Stimulated activated effector memory CD8-positive, alpha-beta T cell treated with anti-CD3 and anti-CD28 coated beads, Interleukin-12 subunit alpha, Interleukin-12 subunit beta, amount 100 ng/mL, for 72 hours (primary cell): ENCODE measurements around the gene DGKB.

ENCODE experiments used
- ATAC-seq: fragments of 150-1000 bp; cut with Tn5 transposase; 2 replicates; pipeline ENCODE4 v1.10.0; 2021
- DNase-seq, 2 donors: peaks; one replicate each; pipeline ENCODE4 v3.0.0; 2021 to 2022; ENCODE audit warnings: low spot score in 2 of 2
- H3K27ac Mint-ChIP-seq: one replicate; pipeline ENCODE4 v1.8.0; 2022; ENCODE audit warnings: mild to moderate bottlenecking, mixed read lengths
- H3K36me3 Mint-ChIP-seq: one replicate; pipeline ENCODE4 v1.8.0; 2022; ENCODE audit warnings: mild to moderate bottlenecking, mixed read lengths
- H3K4me1 Mint-ChIP-seq: one replicate; pipeline ENCODE4 v1.8.0; 2022; ENCODE audit warnings: mixed read lengths
- H3K4me3 Mint-ChIP-seq: one replicate; pipeline ENCODE4 v1.8.0; 2022; ENCODE audit warnings: mild to moderate bottlenecking, mixed read lengths
- H3K9me3 Mint-ChIP-seq: one replicate; pipeline ENCODE4 v1.8.0; 2022; ENCODE audit warnings: mixed read lengths

Gene DGKB

DNA sequence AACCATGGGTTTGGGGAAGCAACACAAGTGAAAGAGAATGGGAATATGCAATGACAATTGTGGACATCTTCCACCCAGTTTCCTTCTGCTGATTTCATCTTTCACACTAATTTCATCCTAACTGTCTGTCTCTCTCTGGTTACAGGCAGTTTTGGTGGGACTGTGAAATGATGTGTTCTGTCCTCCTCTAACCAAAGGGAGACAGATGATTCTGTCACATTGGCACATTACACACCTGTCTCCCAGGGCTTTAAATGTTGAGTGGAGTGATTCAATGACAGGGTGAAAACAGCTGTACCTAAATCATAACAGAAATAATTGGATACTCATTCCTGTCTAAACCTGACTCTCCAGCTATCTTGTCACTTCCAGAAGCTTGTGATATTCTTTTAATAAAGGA is 60.0 kb downstream of the DGKB start:
- DNase-seq (no peak), ATAC-seq (no peak)
- H3K9me3 Mint-ChIP-seq, result peaks cover 8% of the 10 kb centered on the region
- no peaks in the 10 kb centered on the region for H3K4me1 Mint-ChIP-seq
- H3K36me3 Mint-ChIP-seq, result no peaks in the 10 kb centered on the region
- no peak overlapping the region for H3K4me3 Mint-ChIP-seq
- H3K27ac Mint-ChIP-seq, result no peak overlapping the region

DNA sequence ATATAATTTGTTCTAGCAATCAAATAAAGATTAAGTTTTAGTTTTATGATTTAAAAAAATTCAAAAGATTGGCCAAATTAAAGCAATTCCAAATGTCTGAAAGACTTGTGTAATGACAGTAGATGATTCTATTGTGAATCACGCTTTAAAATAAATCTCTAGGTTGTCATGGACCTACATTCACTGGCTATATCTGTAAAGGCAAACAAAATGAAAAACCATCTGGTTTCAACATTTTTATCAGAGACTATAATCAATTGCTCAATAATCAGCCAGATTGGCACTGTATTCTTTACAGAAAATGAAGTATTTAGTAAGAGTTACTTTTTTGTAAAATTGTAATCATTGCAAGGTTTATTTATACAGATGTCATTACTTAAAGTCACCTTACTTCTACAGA is 60.7 kb downstream of the DGKB start:
- Mint-ChIP-seq H3K4me1 (no peaks in the 10 kb centered on the region), H3K9me3 (peaks cover 8% of the 10 kb centered on the region), H3K27ac (no peak overlapping the region), H3K4me3 (no peak overlapping the region), H3K36me3 (no peaks in the 10 kb centered on the region)
- DNase-seq (no peak), ATAC-seq (no peak)

DNA sequence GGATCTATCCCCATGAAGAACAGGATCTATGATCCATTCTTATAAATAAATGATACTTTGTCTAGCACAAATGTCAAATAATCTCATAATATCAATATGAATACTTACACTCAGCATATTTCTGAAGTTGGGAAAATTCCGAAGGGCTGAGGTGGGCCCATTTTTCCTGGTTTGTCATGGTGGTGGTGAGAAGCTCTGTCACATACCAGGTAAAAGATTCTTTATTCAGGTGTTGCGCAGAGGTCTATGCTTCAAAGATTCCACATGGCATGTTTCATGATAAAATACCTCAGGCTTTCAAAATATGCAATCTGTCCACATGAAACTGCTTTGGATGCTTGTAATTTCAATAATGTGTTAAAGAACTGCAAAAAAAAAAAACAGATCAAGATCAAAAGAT is 61.5 kb downstream of the DGKB start:
- Mint-ChIP-seq H3K27ac (no peak overlapping the region), H3K9me3 (peaks cover 8% of the 10 kb centered on the region)

DNA sequence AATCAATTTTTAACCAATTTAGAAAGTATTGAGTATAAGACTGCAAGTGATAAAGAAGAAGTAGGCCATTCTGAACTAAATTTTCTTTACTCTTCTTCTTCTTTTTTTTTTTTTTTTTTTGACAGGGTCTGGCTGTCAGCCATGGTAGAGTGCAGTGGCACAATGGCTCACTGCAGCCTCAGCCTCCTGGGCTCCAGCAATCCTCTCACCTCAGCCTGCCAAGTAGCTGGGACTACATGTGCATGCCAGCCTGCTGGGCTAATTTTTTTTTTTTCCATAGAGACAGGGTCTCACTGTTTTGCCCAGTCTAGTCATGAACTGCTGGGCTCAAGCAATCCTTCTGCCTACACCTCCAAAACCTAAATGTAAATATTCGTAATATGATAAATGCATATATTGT is 63.2 kb downstream of the DGKB start:
- peaks cover 6% of the 10 kb centered on the region for H3K9me3 Mint-ChIP-seq
- H3K27ac Mint-ChIP-seq, result no peak overlapping the region
- DNase-seq (no peak), ATAC-seq (no peak)
- H3K36me3 Mint-ChIP-seq, result no peaks in the 10 kb centered on the region
- H3K4me1 Mint-ChIP-seq, result no peaks in the 10 kb centered on the region
- H3K4me3 Mint-ChIP-seq, result no peak overlapping the region

More for the DNA sequence above, 61.5 kb downstream of the DGKB start:
- ATAC-seq, result no peak
- no peak overlapping the region for H3K4me3 Mint-ChIP-seq
- DNase-seq, result no peak
- H3K4me1 Mint-ChIP-seq, result no peaks in the 10 kb centered on the region
- no peaks in the 10 kb centered on the region for H3K36me3 Mint-ChIP-seq

DNA sequence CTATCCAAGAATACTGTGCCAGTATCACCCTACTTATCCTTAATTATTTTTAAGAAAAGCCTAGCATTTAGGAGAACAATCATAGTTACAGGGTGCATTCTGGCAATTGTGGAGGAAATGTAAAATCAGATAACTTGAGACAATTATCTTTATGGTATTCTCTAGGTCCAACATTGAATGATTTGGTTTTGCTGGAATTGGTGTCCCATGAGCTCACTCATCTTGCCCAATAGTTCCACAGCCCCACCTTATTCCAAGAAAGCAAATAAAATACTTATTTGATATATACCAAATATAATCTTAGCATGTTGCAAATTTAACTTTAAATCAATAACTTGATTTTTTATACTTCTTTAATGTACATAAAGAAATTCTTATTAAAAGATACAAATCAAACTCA is 65.3 kb downstream of the DGKB start:
- Mint-ChIP-seq H3K4me3 (no peak overlapping the region), H3K9me3 (peaks cover 6% of the 10 kb centered on the region), H3K36me3 (no peaks in the 10 kb centered on the region), H3K27ac (no peak overlapping the region), H3K4me1 (no peaks in the 10 kb centered on the region)
- ATAC-seq (no peak), DNase-seq (no peak)

DNA sequence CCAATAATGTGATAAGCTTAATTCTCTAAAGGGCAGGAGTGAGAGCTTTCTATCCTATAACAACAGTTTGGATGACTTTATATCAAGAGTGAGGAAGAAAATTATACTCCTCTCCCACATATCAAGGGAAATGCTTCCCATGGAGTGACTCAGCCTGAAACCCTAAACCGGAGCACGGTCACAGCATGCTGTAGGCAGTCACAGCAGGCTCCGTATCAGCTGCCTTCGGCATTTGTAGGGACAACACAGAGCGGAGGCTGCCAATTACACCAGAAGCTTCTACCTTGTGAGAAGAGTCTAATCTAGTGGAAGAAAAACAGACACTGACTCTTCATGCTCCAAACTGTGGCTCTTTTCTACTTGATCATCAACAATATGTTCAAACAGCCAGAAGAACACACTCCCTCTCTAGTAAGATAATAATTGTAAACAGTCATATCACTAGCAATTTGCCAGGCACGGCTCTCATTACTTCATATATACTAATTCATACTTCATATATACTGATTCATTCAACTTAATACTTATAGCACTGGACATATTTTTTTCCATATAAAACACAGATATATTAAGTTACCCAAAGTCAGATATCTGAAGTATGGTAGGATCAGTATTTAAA is 65.9 kb downstream of the DGKB start:
- Mint-ChIP-seq H3K4me1 (no peaks in the 10 kb centered on the region), H3K9me3 (peaks cover 6% of the 10 kb centered on the region), H3K27ac (no peak overlapping the region), H3K4me3 (no peak overlapping the region), H3K36me3 (no peaks in the 10 kb centered on the region)
- DNase-seq (no peak), ATAC-seq (no peak)

DNA sequence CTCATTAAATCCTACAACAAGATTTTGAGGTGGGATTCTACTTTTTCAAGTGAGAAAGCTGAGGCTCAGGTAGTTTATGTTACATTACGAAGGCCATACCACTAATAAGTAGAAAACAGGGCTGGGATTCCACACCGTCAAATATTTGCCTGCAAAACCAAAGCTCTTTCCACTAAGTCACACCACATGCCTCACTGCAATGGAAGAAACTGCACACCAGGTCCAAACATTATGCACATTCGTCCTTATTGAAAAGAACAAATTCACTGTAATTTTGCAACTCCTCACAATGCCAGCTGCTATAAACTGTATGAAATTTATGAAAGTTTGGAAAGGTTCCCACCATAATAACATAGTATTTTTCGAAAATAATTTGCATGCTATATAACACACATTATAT is 66.5 kb downstream of the DGKB start:
- H3K4me3 Mint-ChIP-seq, result no peak overlapping the region
- no peak overlapping the region for H3K27ac Mint-ChIP-seq
- ATAC-seq (no peak), DNase-seq (no peak)
- H3K36me3 Mint-ChIP-seq, result no peaks in the 10 kb centered on the region
- no peaks in the 10 kb centered on the region for H3K4me1 Mint-ChIP-seq
- peaks cover 6% of the 10 kb centered on the region for H3K9me3 Mint-ChIP-seq

DNA sequence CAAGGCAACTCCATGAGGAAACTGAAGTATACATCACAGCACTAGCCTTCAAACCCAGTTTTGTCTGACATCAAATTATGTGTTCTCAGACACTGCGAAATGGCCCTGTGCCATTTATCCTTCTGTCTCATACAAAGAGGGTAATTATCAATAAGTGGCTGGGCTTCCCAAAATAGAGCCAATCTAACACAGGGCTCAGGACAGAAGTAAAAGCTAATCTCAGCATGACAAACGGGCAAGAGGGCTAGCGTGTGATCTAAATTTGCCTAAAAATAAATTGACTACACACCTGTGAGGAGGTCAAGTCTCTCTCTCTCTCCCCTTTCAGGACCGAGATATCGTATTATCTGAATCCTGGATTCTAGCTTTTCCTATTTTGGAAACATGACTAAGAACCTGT is 67.2 kb downstream of the DGKB start:
- ATAC-seq, result no peak
- H3K4me3 Mint-ChIP-seq, result no peak overlapping the region
- no peak overlapping the region for H3K27ac Mint-ChIP-seq
- no peak for DNase-seq
- H3K4me1 Mint-ChIP-seq, result no peaks in the 10 kb centered on the region
- H3K9me3 Mint-ChIP-seq, result peaks cover 3% of the 10 kb centered on the region
- H3K36me3 Mint-ChIP-seq, result no peaks in the 10 kb centered on the region

DNA sequence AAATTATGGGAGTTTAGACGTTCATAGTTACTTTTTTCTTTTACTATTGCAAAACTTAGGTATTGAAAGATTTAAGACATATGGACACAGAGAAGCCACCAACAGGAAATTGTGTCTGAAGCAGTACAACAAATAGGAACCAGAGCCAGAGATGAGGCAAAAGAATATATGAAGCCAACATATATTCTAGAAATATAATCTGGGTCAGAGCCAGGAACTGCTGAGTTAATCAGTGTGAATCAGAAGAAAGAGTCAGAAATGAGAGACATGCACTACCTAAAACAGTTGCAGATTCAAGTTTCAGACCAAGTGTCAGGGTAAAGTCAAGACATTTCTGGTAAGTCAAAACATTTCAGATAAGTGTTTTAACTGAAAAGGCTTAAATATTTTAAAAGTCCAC is 67.7 kb downstream of the DGKB start:
- Mint-ChIP-seq H3K4me1 (no peaks in the 10 kb centered on the region), H3K27ac (no peak overlapping the region), H3K36me3 (no peaks in the 10 kb centered on the region), H3K4me3 (no peak overlapping the region), H3K9me3 (no peaks in the 10 kb centered on the region)
- ATAC-seq, result peak; percentile 40
- DNase-seq, result no peak

DNA sequence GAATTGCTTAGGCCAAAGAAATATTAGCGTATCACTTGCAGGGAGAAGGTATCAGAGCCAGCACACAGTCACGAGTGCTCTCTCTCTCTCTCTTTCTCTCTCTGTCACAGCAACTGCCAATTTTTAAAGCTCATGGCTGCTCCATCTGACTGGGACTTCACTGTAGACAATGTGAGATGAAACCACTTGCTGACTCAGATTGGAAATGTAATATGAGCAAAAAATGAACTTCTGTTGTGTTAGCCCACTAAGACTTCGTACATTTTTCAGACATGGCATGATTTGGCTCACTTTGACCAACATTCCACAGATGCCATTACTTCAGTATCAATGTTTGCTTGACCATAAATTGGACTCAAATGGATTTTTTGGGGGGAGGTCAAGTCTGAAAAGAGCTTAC is 68.1 kb downstream of the DGKB start:
- no peaks in the 10 kb centered on the region for H3K9me3 Mint-ChIP-seq
- H3K4me3 Mint-ChIP-seq, result no peak overlapping the region
- H3K4me1 Mint-ChIP-seq, result no peaks in the 10 kb centered on the region
- ATAC-seq (peak; percentile 70), DNase-seq (no peak)
- H3K27ac Mint-ChIP-seq, result no peak overlapping the region
- H3K36me3 Mint-ChIP-seq, result no peaks in the 10 kb centered on the region

DNA sequence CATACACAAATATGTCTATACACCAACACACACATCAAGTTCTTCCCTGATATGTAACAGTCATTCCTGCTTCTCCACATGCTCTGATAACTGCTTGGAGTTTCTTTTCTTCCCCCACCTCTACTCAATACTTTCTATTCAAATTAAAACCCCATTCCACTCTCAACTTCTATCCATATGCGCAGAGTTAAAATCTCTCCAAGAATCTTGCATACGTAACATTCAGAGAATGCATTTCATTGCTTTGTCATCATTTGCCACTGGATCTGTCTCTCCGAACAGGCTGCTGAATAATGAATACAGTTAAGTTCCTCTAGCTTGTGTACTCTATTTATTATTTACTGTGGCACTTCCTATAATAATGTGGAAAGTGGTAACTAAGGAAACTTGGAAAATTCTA is 68.8 kb downstream of the DGKB start:
- ATAC-seq, result no peak
- Mint-ChIP-seq H3K4me1 (no peaks in the 10 kb centered on the region), H3K9me3 (no peaks in the 10 kb centered on the region), H3K4me3 (no peak overlapping the region), H3K36me3 (no peaks in the 10 kb centered on the region), H3K27ac (no peak overlapping the region)
- no peak for DNase-seq

DNA sequence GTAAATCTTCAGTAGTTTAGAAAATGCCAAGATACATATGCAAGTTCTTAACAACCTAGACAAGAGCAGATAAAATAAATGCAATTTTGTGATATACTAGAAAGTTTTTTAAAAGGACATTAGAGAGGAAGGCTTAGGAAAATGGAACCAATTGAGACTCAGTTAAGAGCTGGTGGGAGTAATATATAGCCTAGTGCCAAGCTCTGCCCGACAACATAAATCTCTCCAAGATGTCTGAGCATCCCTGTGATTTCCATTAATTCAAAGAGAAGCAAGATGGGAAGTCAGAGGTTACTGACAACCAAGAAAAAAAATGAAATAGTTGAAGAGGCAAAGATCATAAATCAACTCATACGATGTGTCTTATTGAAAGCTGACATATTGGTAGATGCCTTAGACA is 74.5 kb downstream of the DGKB start:
- Mint-ChIP-seq H3K9me3 (peaks cover 2% of the 10 kb centered on the region), H3K36me3 (no peaks in the 10 kb centered on the region), H3K27ac (no peak overlapping the region), H3K4me1 (no peaks in the 10 kb centered on the region), H3K4me3 (no peak overlapping the region)
- DNase-seq (no peak), ATAC-seq (no peak)

DNA sequence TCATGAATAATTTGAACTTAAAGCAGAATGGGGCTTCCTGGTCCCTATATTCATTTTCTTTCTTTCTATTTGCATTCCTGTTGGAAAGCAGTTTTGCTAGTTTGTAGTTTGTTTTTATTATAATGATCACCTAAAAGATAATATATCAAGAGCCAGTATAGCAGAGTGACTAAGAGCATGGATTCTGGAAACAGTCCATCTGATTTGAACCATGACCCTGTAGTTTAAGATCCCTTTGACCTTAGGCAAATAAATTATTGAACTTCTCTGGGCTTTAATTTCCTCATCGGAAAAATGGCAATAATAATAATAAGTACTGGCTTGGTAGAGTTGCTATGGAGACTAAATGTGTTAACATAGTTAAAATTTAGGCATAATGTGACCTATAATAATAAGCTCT is 76.1 kb downstream of the DGKB start:
- Mint-ChIP-seq H3K36me3 (no peaks in the 10 kb centered on the region), H3K4me3 (no peak overlapping the region), H3K9me3 (peaks cover 4% of the 10 kb centered on the region), H3K27ac (no peak overlapping the region), H3K4me1 (no peaks in the 10 kb centered on the region)
- DNase-seq (no peak), ATAC-seq (no peak)

DNA sequence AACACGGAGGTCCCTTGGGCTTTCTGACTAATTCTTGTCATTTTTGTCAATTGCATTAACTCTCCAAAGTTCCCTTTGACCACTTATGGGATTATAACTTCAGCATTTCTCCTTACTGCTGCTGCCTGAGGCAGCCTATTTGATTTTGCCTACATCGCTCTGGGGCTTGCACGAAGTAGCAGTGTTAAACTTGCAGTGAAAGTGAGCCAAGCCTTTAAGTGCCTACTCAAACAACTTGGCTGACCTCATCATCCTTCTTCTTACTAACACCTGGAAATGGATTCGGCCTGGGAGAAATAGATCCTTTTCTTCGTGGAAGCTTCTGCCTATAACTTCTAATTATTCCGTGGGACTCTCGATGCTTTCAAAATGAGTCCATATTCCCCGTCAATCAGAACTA is 76.6 kb downstream of the DGKB start:
- DNase-seq (no peak), ATAC-seq (no peak)
- no peaks in the 10 kb centered on the region for H3K36me3 Mint-ChIP-seq
- peaks cover 7% of the 10 kb centered on the region for H3K9me3 Mint-ChIP-seq
- H3K4me1 Mint-ChIP-seq, result no peaks in the 10 kb centered on the region
- H3K4me3 Mint-ChIP-seq, result no peak overlapping the region
- H3K27ac Mint-ChIP-seq, result no peak overlapping the region

DNA sequence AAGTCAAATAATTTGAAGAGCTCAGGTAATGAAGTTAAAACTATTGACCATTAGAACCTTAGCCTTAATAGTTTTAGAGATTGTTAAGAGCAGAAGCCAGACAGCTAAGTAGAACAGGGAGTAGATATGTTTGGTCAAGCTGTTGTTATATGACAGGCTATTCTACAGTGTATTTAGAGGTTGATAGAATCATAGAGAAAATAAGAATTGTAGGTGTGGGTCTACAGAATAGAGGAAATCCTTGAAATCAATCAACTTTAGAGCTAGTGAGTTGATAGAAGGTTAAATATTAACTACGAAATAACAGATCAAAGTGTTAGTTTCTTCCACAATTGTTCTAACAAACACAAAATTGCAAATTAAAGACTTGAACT is 80.1 kb downstream of the DGKB start:
- H3K4me3 Mint-ChIP-seq, result no peak overlapping the region
- DNase-seq (no peak), ATAC-seq (no peak)
- no peak overlapping the region for H3K27ac Mint-ChIP-seq
- H3K36me3 Mint-ChIP-seq, result no peaks in the 10 kb centered on the region
- H3K4me1 Mint-ChIP-seq, result no peaks in the 10 kb centered on the region
- peaks cover 7% of the 10 kb centered on the region for H3K9me3 Mint-ChIP-seq

DNA sequence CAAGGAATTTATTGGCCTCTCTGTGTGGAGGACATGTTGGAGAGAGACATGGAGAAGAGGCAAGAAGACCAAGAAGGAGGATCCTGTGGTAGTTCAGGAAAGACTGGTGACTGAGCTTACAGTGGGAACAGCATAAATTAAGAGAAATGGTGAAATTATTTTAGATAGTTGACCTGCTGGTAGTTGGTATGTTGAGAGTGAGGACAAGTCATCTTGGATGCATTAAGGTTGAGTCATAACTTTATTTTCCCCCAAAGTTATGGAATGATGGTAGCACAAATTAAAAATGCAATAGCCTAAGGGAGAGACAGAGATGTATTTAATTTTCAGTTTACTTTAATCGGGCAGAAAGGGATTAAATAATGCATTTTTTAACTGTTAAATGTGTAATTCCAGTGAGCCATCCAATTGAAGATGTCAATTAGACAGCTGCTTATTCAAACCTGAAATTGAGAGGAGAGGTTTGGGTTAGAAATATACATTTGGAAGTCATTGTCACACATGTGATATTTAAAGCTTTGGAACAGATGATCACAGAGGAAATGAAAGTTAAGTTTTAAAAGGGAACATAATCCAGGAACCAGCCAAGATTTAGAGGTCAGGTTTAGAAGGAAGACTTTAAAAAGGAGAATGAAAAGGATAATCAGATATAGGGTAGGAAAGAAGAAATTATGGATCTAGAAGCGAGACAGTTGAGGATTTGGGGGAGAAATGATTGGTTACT is 80.6 kb downstream of the DGKB start:
- Mint-ChIP-seq H3K27ac (no peak overlapping the region), H3K4me1 (no peaks in the 10 kb centered on the region), H3K36me3 (no peaks in the 10 kb centered on the region), H3K4me3 (no peak overlapping the region), H3K9me3 (peaks cover 7% of the 10 kb centered on the region)
- ATAC-seq (no peak), DNase-seq (no peak)
